T-cell (primary cell): ENCODE measurements around the gene TRAF3IP1. TPM values are rescaled to one million over a fixed set of nuclear protein-coding genes. Genes with fewer than 3 reads are reported as not detected.

Experiments used
- ATAC-seq, 4 experiments: fragments of 200-7000 bp in 3 of 4; fragments of 150-1000 bp in 1 of 4; cut with Tn5 transposase; replicated peaks in 1 of 4; 1 replicate in 3 of 4; 2 replicates in 1 of 4; pipeline ENCODE4 v1.10.0; 2021; ENCODE audit warnings: moderate library complexity in 3 of 4, mild to moderate bottlenecking in 2 of 4, moderate number of reproducible peaks in 1 of 4
- CTCF ChIA-PET, 2 donors: fragments of 300-600 bp; sonication (Branson Sonifier 250); formaldehyde crosslinking; loops; one replicate each; lab custom pipeline; 2022; ENCODE audit warnings: antibody characterized with exemption in 2 of 2; lab: Charles Lee
- POLR2A ChIA-PET, 2 donors: fragments of 300-600 bp; sonication (Branson Sonifier 250); formaldehyde crosslinking; loops; one replicate each; lab custom pipeline; 2022; ENCODE audit warnings: antibody characterized with exemption in 2 of 2; lab: Charles Lee
- DNase-seq, 35 experiments: peaks; one replicate each; pipeline versions ENCODE4 v3.0.0 to v3.0.0-alpha.2; 2013 to 2023
- H3K27ac ChIP-seq: one replicate; pipeline ENCODE4 v1.5.1; 2013; ENCODE audit warnings: low read length
- H3K27me3 ChIP-seq, 2 experiments: replicated peaks in 1 of 2; 1 replicate in 1 of 2; 2 replicates in 1 of 2; pipeline versions ENCODE4 v1.6.1 to v1.7.0; 2013; ENCODE audit warnings: low read length in 1 of 2, mixed read lengths in 1 of 2; ENCODE audit not compliant: control insufficient read depth in 2 of 2, insufficient read depth in 2 of 2; ENCODE audit errors: extremely low read depth in 1 of 2
- H3K36me3 ChIP-seq, 2 donors: 1 replicate in 1 of 2; 2 replicates in 1 of 2; pipeline versions ENCODE4 v1.6.1 to v1.7.0; 2013; ENCODE audit warnings: low read length in 1 of 2; ENCODE audit not compliant: control insufficient read depth in 2 of 2, insufficient read depth in 1 of 2; ENCODE audit errors: extremely low read depth in 1 of 2
- H3K4me1 ChIP-seq, 2 experiments: 1 replicate in 1 of 2; 2 replicates in 1 of 2; pipeline versions ENCODE4 v1.6.1 to v1.7.0; 2013; ENCODE audit warnings: low read length in 2 of 2, mixed read lengths in 1 of 2; ENCODE audit not compliant: insufficient read depth in 2 of 2, control insufficient read depth in 1 of 2; ENCODE audit errors: extremely low read depth in 1 of 2
- H3K4me3 ChIP-seq, 2 donors: 1 replicate in 1 of 2; 2 replicates in 1 of 2; pipeline versions ENCODE4 v1.5.1 to v1.7.0; 2013; ENCODE audit warnings: mild to moderate bottlenecking in 2 of 2, low read length in 1 of 2, moderate library complexity in 1 of 2; ENCODE audit not compliant: control insufficient read depth in 1 of 2; ENCODE audit errors: extremely low read depth in 1 of 2
- H3K9me3 ChIP-seq: 2 replicates; pipeline ENCODE4 v1.7.0; 2013
- H3K27ac Mint-ChIP-seq, 2 donors: one replicate each; pipeline ENCODE4 v1.8.0; 2020 to 2021; ENCODE audit warnings: mild to moderate bottlenecking in 2 of 2, mixed read lengths in 2 of 2
- H3K27me3 Mint-ChIP-seq, 2 donors: one replicate each; pipeline ENCODE4 v1.8.0; 2021 to 2022; ENCODE audit warnings: mixed read lengths in 2 of 2
- H3K36me3 Mint-ChIP-seq: one replicate; pipeline ENCODE4 v1.8.0; 2021; ENCODE audit warnings: mixed read lengths
- H3K4me1 Mint-ChIP-seq, 3 donors: one replicate each; pipeline ENCODE4 v1.8.0; 2020 to 2022; ENCODE audit warnings: mixed read lengths in 3 of 3, mild to moderate bottlenecking in 1 of 3
- H3K4me3 Mint-ChIP-seq, 3 donors: one replicate each; pipeline ENCODE4 v1.8.0; 2020 to 2022; ENCODE audit warnings: mild to moderate bottlenecking in 3 of 3, mixed read lengths in 3 of 3, moderate library complexity in 3 of 3
- H3K9me3 Mint-ChIP-seq, 3 donors: one replicate each; pipeline ENCODE4 v1.8.0; 2020 to 2022; ENCODE audit warnings: mixed read lengths in 3 of 3
- WGBS: methylation state at CpG from one replicate; pipeline ENCODE4 v1.1.5; 2013; ENCODE audit warnings: missing lambda C conversion rate; ENCODE audit not compliant: insufficient coverage; 5-methylcytosine and 5-hydroxymethylcytosine counted together
- total RNA-seq, 35 experiments: library from RNA in 6 of 35; stranded (reverse) in 6 of 35; fragments of 120-200 nt in 1 of 35; gene quantifications; one replicate each; pipeline versions ENCODE4 v1.2.1 to v1.2.4 and lab custom pipeline; 2013 to 2026

Gene TRAF3IP1
- total RNA-seq, 5 donors from 2014 or later (not counting 1 experiment from before 2014, with no cell fraction given) = 6.3 to 12.1 (median 11.8) TPM

DNA sequence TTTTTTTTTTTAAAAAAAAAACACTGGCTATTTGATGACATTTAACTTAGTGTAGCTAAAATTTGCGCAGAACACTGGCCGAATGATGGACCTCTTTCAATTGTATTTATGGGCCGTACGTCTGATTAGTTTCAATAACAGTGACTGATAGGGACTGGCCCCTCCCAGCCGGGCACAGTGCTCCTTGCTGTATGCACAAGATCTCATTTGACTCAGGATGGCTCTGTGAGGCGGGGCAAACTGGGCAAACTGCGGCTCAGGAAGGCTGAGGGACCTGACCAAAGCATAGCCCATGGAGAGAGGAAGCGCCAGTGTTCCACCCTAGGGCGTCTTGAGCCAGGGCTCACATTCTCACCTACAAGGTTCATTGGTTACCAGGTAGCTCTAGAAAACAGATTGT lies 21.2 kb downstream of the TRAF3IP1 start:
- peaks cover 6% of the 10 kb centered on the region for H3K36me3 Mint-ChIP-seq
- ATAC-seq = no peak
- CTCF ChIA-PET = interaction anchor here in 1 of 2 donors (0.9 kb wide), 1 partner anchor 26 kb away, joined by 4 read pairs; no protein-coding TSS in a partner anchor
- Histone ChIP-seq H3K27me3 (no peaks in the 10 kb centered on the region), H3K9me3 (no peaks in the 10 kb centered on the region), H3K4me1 (no peaks in the 10 kb centered on the region), H3K27ac (no peak overlapping the region), H3K4me3 (no peak overlapping the region), H3K36me3 (peaks cover 8 to 9% of the 10 kb centered on the region in 2 donors)
- H3K27ac Mint-ChIP-seq = no peak overlapping the region
- H3K4me1 Mint-ChIP-seq = peaks cover 4 to 11% (median 10%) of the 10 kb centered on the region in 3 donors
- POLR2A ChIA-PET = no interaction called here
- WGBS = 93% methylated on average over 8 of the region's 9 CpGs
- no peaks in the 10 kb centered on the region for H3K9me3 Mint-ChIP-seq
- H3K27me3 Mint-ChIP-seq = no peaks in the 10 kb centered on the region
- H3K4me3 Mint-ChIP-seq = no peak overlapping the region
- no peak for DNase-seq

DNA sequence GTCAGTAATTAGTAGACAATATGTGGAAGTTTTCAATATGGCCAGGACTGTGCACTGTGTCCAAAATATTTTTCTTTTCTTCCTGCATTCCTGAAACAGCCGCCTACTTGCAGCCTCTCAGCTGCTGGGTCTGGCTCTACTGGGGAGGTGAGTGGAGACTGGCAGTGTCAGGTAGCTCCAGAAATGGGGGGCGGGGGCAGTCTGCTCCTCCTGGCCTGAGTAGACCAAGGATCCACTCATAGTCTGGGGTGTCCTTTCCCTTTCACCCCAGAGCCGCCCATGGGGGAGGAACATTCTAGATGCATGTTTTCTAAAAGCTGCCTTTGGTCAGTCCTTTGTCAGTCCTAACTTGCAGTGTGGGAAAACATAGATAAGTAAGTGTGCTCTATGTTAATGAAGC lies 23.7 kb downstream of the TRAF3IP1 start:
- no peaks in the 10 kb centered on the region for H3K27me3 ChIP-seq
- peaks cover 0 to 4% (median 4%) of the 10 kb centered on the region in 3 donors for H3K4me1 Mint-ChIP-seq
- ATAC-seq = no peak
- peaks cover 9% of the 10 kb centered on the region in 2 donors for H3K36me3 ChIP-seq
- H3K4me3 ChIP-seq = no peak overlapping the region
- H3K4me3 Mint-ChIP-seq = no peak overlapping the region
- H3K27ac Mint-ChIP-seq = no peak overlapping the region
- H3K9me3 ChIP-seq = no peaks in the 10 kb centered on the region
- H3K36me3 Mint-ChIP-seq = peaks cover 10% of the 10 kb centered on the region
- no peak for DNase-seq
- no peak overlapping the region for H3K27ac ChIP-seq
- no peaks in the 10 kb centered on the region for H3K4me1 ChIP-seq
- POLR2A ChIA-PET = no interaction called here
- H3K9me3 Mint-ChIP-seq = no peaks in the 10 kb centered on the region
- 100% methylated on average over 1 of the region's 3 CpGs for WGBS
- H3K27me3 Mint-ChIP-seq = no peaks in the 10 kb centered on the region
- CTCF ChIA-PET = no interaction called here

DNA sequence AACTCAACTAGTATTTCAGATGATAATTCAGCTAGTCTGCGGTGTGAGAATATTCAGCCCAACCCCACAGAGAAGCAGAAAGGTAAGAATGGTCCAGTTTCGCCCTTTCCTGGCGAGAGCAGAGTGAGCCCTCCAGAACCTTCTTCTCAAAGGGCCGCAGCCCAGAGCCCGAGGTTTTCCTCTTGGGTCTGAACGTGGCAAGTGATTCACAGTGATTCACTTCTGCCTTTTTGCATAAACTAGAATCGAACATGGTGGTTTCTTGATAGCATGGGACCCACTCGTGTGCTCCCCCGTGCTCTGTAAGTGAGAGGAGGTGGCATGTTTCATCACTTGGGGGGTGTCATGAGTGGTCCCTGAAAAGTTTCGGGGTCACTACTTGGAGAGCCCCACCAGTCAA lies 24.2 kb downstream of the TRAF3IP1 start:
- CTCF ChIA-PET = no interaction called here
- H3K9me3 Mint-ChIP-seq = no peaks in the 10 kb centered on the region
- 93% methylated on average over 8 of the region's 10 CpGs for WGBS

DNA sequence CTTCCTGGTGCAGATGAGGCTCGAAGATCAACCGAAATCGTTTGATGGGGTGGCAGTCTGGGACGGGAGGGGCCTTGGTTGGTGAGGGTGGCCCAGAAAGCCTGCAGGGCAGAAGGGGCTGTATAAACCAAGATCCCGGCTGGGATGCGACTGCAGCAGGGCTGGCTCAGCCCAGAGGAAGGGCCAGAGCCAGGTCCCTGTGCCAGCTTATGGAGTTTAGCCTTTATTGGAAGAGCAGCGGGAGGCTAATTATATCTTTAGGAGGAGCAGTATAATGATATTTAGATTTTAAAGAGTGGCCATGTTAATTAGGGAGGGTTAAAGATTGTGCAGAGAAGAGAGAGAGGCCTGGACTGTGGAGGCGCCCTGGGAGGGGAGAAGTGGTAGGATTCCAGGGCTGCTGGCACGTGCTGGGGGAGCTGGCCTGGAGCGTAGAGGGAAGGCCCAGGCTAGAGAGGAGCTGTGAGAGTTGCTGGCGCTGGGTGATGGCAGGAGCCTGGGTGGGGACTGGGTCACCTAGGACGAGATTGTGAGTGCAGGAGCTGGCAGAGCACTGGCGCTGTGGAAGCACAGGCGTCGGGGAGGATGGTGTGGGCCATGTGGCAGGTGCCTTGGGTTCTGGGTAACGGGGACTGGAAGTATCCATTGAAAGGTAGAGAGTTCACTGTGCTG lies 25.1 kb downstream of the TRAF3IP1 start:
- no peaks in the 10 kb centered on the region for H3K27me3 ChIP-seq
- 96% methylated on average over 16 of the region's 16 CpGs for WGBS
- peaks cover 5 to 14% of the 10 kb centered on the region in 2 donors for H3K36me3 ChIP-seq
- no peak overlapping the region for H3K4me3 ChIP-seq
- DNase-seq = no peak
- Mint-ChIP-seq H3K4me3 (no peak overlapping the region), H3K4me1 (no peaks in the 10 kb centered on the region), H3K27me3 (no peaks in the 10 kb centered on the region), H3K27ac (no peak overlapping the region), H3K36me3 (peaks cover 10% of the 10 kb centered on the region), H3K9me3 (no peaks in the 10 kb centered on the region)
- no peak overlapping the region for H3K27ac ChIP-seq
- no peak for ATAC-seq
- ChIA-PET CTCF (no interaction called here), POLR2A (no interaction called here)
- no peaks in the 10 kb centered on the region for H3K9me3 ChIP-seq
- no peaks in the 10 kb centered on the region for H3K4me1 ChIP-seq

More for the DNA sequence above, 24.2 kb downstream of the TRAF3IP1 start:
- Mint-ChIP-seq H3K27ac (no peak overlapping the region), H3K36me3 (peaks cover 10% of the 10 kb centered on the region), H3K4me3 (no peak overlapping the region), H3K27me3 (no peaks in the 10 kb centered on the region), H3K4me1 (peaks cover 0 to 3% (median 3%) of the 10 kb centered on the region in 3 donors)
- H3K27ac ChIP-seq = no peak overlapping the region
- no peaks in the 10 kb centered on the region for H3K4me1 ChIP-seq
- H3K4me3 ChIP-seq = no peak overlapping the region
- POLR2A ChIA-PET = no interaction called here
- peaks cover 7 to 14% of the 10 kb centered on the region in 2 donors for H3K36me3 ChIP-seq
- no peaks in the 10 kb centered on the region for H3K9me3 ChIP-seq
- ATAC-seq = no peak
- H3K27me3 ChIP-seq = no peaks in the 10 kb centered on the region
- no peak for DNase-seq

DNA sequence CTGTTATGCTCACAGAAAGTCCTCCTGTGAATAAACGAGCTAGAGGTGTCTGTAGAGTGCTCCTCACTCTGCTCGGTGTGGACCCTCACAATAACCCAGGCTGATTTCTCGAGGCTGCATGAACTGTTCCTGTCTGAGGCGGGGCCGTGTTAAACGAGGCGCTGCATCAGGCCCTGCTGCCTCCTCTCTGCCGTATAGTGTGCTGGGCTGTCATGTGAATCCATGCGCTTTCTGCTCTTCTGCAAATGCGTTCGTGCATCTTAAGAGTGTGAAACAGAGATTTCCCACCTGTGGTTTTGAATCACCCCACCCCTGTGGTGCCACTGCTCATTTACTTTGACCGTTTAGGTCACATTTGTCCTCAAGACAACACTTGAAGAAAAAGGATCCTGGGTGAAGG lies 26.2 kb downstream of the TRAF3IP1 start:
- Mint-ChIP-seq H3K9me3 (no peaks in the 10 kb centered on the region), H3K4me3 (no peak overlapping the region), H3K27ac (no peak overlapping the region), H3K4me1 (no peaks in the 10 kb centered on the region), H3K36me3 (peaks cover 10% of the 10 kb centered on the region), H3K27me3 (no peaks in the 10 kb centered on the region)
- CTCF ChIA-PET = no interaction called here
- no peak for DNase-seq
- Histone ChIP-seq H3K9me3 (no peaks in the 10 kb centered on the region), H3K27me3 (no peaks in the 10 kb centered on the region), H3K4me1 (no peaks in the 10 kb centered on the region), H3K27ac (no peak overlapping the region), H3K4me3 (no peak overlapping the region), H3K36me3 (peaks cover 5 to 14% of the 10 kb centered on the region in 2 donors)
- no peak for ATAC-seq
- WGBS = 88% methylated on average over 9 of the region's 12 CpGs
- POLR2A ChIA-PET = no interaction called here

DNA sequence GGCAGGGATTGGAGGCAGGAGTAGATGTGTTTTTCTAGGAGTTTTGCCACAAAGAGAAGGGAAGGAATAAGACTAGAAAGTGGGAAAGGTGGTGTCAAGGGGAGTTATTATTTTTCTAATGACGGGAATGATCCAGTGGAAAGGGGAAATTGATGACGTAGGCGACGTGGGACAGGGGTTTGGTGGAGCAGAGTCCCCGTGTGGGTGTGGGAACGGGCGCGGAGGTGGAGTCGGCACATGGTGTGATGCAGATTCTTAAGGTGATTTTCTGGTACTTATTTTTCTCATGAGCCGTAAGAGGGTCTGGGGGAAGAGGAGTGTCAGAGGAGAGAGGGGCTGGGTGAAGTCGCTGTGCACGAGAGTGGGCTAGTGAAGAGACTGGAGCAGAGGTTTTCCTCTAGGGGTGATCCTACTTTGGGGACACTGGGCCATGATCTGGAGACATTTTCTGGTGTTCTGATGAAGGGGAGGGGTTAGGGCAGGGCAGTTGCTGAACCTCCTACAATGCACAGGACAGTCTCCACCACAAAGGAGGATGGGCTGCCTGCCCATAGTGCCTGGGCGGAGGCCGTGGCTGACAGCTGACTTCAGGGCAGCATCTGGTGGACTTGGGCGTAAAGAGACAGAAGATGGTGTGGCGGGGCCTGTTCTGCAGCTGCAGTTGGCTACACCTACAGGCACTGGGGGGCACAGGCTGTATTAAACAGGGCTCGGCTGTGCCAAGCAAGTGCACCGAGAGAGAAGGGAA lies 30.0 kb downstream of the TRAF3IP1 start:
- Mint-ChIP-seq H3K9me3 (no peaks in the 10 kb centered on the region), H3K36me3 (peaks cover 14% of the 10 kb centered on the region), H3K4me1 (no peaks in the 10 kb centered on the region), H3K4me3 (no peak overlapping the region), H3K27ac (no peak overlapping the region), H3K27me3 (no peaks in the 10 kb centered on the region)
- Histone ChIP-seq H3K27ac (no peak overlapping the region), H3K9me3 (no peaks in the 10 kb centered on the region), H3K36me3 (peaks cover 5 to 9% of the 10 kb centered on the region in 2 donors), H3K4me1 (no peaks in the 10 kb centered on the region), H3K4me3 (no peak overlapping the region), H3K27me3 (no peaks in the 10 kb centered on the region)
- DNase-seq = no peak
- WGBS = 92% methylated on average over 16 of the region's 18 CpGs
- POLR2A ChIA-PET = no interaction called here
- CTCF ChIA-PET = no interaction called here
- no peak for ATAC-seq
